ENCODE results near the gene MAPK6. TPM values are rescaled to one million over a fixed set of nuclear protein-coding genes. Genes with fewer than 3 reads are reported as not detected.
A peak's percentile ranks its signal among the peaks of the same experiment; 100 is the strongest.

Gene MAPK6
- total and polyA plus RNA-seq, 7 experiments from 2014 or later, result 5.1 to 44.1 (median 23.1) TPM

DNA sequence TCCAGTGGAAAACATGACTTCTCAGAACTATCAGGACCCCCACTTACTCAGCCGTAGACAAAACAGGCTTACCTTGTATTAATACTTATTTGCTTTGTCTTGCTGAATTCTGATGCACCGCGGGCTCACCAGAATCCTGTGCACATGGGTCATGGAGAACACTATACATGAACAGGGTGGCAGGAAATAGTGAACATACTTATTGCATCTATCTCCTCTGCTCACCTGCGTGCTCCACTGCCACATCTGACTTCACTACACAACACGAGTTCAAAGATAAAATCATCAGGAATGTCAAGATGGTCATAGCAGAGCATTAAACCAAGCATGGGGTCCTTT lies 10.7 kb upstream of the MAPK6 start:
- peak overlapping the region; percentile 51 for H3K27ac ChIP-seq (ENCODE audit: low read depth, low read length)
- H3K4me3 Mint-ChIP-seq, result peak overlapping the region in 9 of 10 donors; percentile 22 to 73 (median 59)
- ATAC-seq, result peak; percentile 34
- no peaks in the 10 kb centered on the region for H3K27me3 Mint-ChIP-seq
- ChIA-PET POLR2A (interaction anchor here (1.7 kb wide), 1 partner anchor 12 kb away, joined by 6 read pairs; no protein-coding TSS in a partner anchor), CTCF (interaction anchor here (0.7 to 1.7 kb wide), 2 partner anchors 16 to 219 kb away, joined by 3 to 4 read pairs; no protein-coding TSS in a partner anchor)
- no peak overlapping the region for H3K4me3 ChIP-seq (ENCODE audit: low read length)
- peak overlapping the region; percentile 41 to 86 (median 82) for H3K27ac Mint-ChIP-seq
- H3K9me3 ChIP-seq (ENCODE audit: control insufficient read depth in 2 of 3, low read length in 3 of 3), result no peaks in the 10 kb centered on the region
- intact Hi-C loops (cut with micrococcal nuclease), result loop anchor here in 1 of 2 donors (1.0 to 5.0 kb wide), 2 partner anchors 26 to 36 kb away; partner anchors contain the start of gene LEO1
- H3K27me3 ChIP-seq (ENCODE audit: control insufficient read depth in 2 of 2, insufficient read depth in 2 of 2, low read length in 2 of 2), result no peaks in the 10 kb centered on the region
- DNase-seq, result peak in 4 of 9 donors; percentile 13 to 30 (median 20)
- no peaks in the 10 kb centered on the region for H3K9me3 Mint-ChIP-seq
- H3K36me3 ChIP-seq (ENCODE audit: control insufficient read depth in 2 of 3, insufficient read depth in 3 of 3, low read length in 3 of 3), result no peaks in the 10 kb centered on the region
- H3K4me1 Mint-ChIP-seq, result peaks cover 7 to 68% (median 16%) of the 10 kb centered on the region in 7 donors
- H3K4me1 ChIP-seq (ENCODE audit: control insufficient read depth in 2 of 2, insufficient read depth in 2 of 2, low read length in 2 of 2), result peaks cover 0 to 9% of the 10 kb centered on the region in 2 donors
- no peaks in the 10 kb centered on the region for H3K36me3 Mint-ChIP-seq

DNA sequence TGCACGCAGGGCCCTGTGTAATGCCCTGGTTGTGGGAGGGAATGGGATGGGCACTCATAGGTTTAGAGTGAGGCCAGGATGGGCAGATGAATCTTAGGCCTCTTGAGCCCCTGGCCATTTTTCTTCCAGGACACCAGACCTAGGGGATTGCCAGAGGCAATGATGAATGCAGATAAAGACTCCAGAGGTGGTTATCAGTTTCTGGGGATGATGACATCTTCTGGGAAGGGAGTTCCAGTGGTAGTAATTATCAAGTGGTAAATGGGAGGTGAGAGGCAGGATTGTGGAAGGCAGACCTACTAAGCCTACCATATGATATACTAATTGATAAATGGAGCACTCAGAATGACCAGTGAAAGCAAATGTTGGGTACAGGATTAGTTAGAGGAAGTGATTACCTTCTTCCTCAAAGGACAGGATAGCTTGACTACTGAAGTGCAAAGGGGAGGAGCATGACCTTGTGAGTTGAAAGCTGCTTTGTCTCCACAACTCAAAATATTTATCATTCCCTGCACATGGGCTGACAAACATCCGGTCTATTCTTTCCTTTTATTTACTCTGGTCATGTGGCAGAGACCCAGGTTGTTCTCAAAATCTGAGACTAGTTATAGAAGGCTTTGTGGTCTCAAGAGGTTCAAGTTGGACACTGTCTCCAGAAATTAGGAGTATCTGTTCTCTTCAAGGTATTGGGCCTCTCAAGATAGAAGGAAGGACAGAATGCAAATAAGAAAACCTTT lies 10.2 kb upstream of the MAPK6 start:
- ChIA-PET POLR2A (no interaction called here), CTCF (interaction anchor here (1.7 kb wide), 1 partner anchor 219 kb away, joined by 4 read pairs; no protein-coding TSS in a partner anchor)
- intact Hi-C loops (cut with micrococcal nuclease), result loop anchor here in 1 of 2 donors (1.0 to 5.0 kb wide), 2 partner anchors 27 to 37 kb away; partner anchors contain the start of gene LEO1
- peaks cover 0 to 9% of the 10 kb centered on the region in 2 donors for H3K4me1 ChIP-seq (ENCODE audit: control insufficient read depth in 2 of 2, insufficient read depth in 2 of 2, low read length in 2 of 2)
- H3K9me3 ChIP-seq (ENCODE audit: control insufficient read depth in 2 of 3, low read length in 3 of 3), result no peaks in the 10 kb centered on the region
- H3K27ac Mint-ChIP-seq, result peak overlapping the region in 8 of 9 donors; percentile 41 to 85 (median 80)
- H3K4me1 Mint-ChIP-seq, result peaks cover 7 to 69% (median 20%) of the 10 kb centered on the region in 7 donors
- H3K36me3 Mint-ChIP-seq, result no peaks in the 10 kb centered on the region
- peak overlapping the region; percentile 51 for H3K27ac ChIP-seq (ENCODE audit: low read depth, low read length)
- ATAC-seq (no peak), DNase-seq (no peak)
- H3K4me3 ChIP-seq (ENCODE audit: low read length), result no peak overlapping the region
- no peaks in the 10 kb centered on the region for H3K36me3 ChIP-seq (ENCODE audit: control insufficient read depth in 2 of 3, insufficient read depth in 3 of 3, low read length in 3 of 3)
- no peaks in the 10 kb centered on the region for H3K9me3 Mint-ChIP-seq
- H3K27me3 ChIP-seq (ENCODE audit: control insufficient read depth in 2 of 2, insufficient read depth in 2 of 2, low read length in 2 of 2), result no peaks in the 10 kb centered on the region
- no peaks in the 10 kb centered on the region for H3K27me3 Mint-ChIP-seq
- peak overlapping the region in 8 of 10 donors; percentile 22 to 73 (median 59) for H3K4me3 Mint-ChIP-seq

DNA sequence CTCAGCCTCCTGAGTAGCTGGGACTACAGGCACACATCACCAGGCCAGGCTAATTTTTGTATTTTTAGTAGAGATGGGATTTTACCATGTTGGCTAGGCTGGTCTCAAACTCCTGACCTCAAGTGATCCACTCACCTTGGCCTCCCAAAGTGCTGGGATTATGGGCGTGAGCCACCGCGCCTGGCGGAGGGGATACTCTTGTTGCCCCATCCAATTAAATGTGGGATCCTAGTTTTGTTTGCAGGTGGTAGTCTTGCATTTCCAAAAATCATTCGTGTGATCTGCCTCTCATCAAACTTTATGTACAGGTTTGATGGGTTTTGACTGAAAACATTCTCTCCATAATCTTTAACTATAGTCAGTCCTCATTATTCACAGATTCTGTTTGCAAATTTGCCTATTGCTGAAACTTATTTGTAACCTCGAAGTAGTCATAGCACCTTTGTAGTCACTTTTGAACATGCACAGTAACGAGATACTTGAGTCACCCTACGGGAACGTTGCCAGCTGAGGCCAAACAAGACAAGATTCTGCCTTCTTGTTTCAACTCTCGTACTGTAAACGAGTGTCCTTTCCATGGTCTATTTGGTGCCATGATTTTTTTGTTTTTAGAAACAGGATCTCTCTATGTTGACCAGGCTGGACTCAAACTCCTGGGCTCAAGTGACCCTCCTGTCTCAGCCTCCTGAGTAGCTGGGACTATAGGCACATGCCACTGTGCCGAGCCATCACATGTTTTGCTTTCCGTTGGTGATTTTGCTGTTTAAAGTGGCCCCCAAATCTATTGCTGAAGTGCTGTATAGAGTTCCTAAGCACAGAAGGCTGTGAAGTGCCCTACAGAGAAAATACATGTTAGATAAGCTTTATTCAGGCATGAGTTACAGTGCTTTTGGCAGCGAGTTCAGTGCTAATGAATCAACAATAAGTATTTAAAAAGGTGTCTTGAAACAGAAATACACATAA lies 8.1 kb upstream of the MAPK6 start:
- intact Hi-C loops (cut with micrococcal nuclease), result no loop called here
- H3K27ac Mint-ChIP-seq, result no peak overlapping the region
- CTCF ChIA-PET, result no interaction called here

DNA sequence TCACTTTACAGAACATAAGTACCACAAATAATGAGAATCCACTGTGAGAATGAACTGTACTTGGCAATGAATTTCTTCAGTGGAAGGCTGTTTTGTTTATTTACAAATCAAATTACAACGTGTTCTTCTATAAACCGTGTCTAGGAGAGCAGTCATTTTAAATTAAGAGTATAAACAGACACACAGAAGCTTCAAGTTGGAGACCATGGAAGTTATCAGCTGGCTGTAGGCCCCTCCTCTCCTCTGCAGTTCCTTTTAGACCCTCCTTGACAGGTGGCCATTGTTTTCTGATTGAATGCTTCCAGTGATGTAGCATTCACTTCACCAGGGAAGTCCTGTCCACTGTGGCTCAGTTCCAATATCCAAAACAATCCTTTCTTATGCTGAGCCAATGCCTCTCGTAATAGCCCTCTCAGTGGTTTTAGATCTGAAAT lies 7.3 kb upstream of the MAPK6 start:
- H3K36me3 ChIP-seq (ENCODE audit: control insufficient read depth in 2 of 3, insufficient read depth in 3 of 3, low read length in 3 of 3), result no peaks in the 10 kb centered on the region
- H3K9me3 Mint-ChIP-seq, result no peaks in the 10 kb centered on the region
- ATAC-seq, result no peak
- ChIA-PET CTCF (interaction anchor here (1.2 kb wide), 1 partner anchor 57 kb away, joined by 4 read pairs; no protein-coding TSS in a partner anchor), POLR2A (no interaction called here)
- DNase-seq, result no peak
- no peaks in the 10 kb centered on the region for H3K27me3 ChIP-seq (ENCODE audit: control insufficient read depth in 2 of 2, insufficient read depth in 2 of 2, low read length in 2 of 2)
- no peak overlapping the region for H3K27ac ChIP-seq (ENCODE audit: low read depth, low read length)
- H3K4me3 Mint-ChIP-seq, result no peak overlapping the region
- no peak overlapping the region for H3K27ac Mint-ChIP-seq
- H3K4me3 ChIP-seq (ENCODE audit: low read length), result no peak overlapping the region
- no peaks in the 10 kb centered on the region for H3K9me3 ChIP-seq (ENCODE audit: control insufficient read depth in 2 of 3, low read length in 3 of 3)
- no peaks in the 10 kb centered on the region for H3K36me3 Mint-ChIP-seq
- intact Hi-C loops (cut with micrococcal nuclease), result no loop called here
- H3K27me3 Mint-ChIP-seq, result no peaks in the 10 kb centered on the region
- H3K4me1 ChIP-seq (ENCODE audit: control insufficient read depth in 2 of 2, insufficient read depth in 2 of 2, low read length in 2 of 2), result peaks cover 0 to 9% of the 10 kb centered on the region in 2 donors
- H3K4me1 Mint-ChIP-seq, result peaks cover 9 to 53% (median 23%) of the 10 kb centered on the region in 7 donors

More for the DNA sequence above, 8.1 kb upstream of the MAPK6 start:
- Histone ChIP-seq H3K36me3 (ENCODE audit: control insufficient read depth in 2 of 3, insufficient read depth in 3 of 3, low read length in 3 of 3) (no peaks in the 10 kb centered on the region), H3K27ac (ENCODE audit: low read depth, low read length) (no peak overlapping the region), H3K27me3 (ENCODE audit: control insufficient read depth in 2 of 2, insufficient read depth in 2 of 2, low read length in 2 of 2) (no peaks in the 10 kb centered on the region), H3K9me3 (ENCODE audit: control insufficient read depth in 2 of 3, low read length in 3 of 3) (no peaks in the 10 kb centered on the region), H3K4me1 (ENCODE audit: control insufficient read depth in 2 of 2, insufficient read depth in 2 of 2, low read length in 2 of 2) (peaks cover 0 to 9% of the 10 kb centered on the region in 2 donors), H3K4me3 (ENCODE audit: low read length) (no peak overlapping the region)
- no peaks in the 10 kb centered on the region for H3K36me3 Mint-ChIP-seq
- no peak for ATAC-seq
- no peak for DNase-seq
- POLR2A ChIA-PET, result no interaction called here
- H3K4me1 Mint-ChIP-seq, result peaks cover 9 to 61% (median 23%) of the 10 kb centered on the region in 7 donors
- H3K4me3 Mint-ChIP-seq, result no peak overlapping the region
- H3K9me3 Mint-ChIP-seq, result no peaks in the 10 kb centered on the region
- no peaks in the 10 kb centered on the region for H3K27me3 Mint-ChIP-seq

DNA sequence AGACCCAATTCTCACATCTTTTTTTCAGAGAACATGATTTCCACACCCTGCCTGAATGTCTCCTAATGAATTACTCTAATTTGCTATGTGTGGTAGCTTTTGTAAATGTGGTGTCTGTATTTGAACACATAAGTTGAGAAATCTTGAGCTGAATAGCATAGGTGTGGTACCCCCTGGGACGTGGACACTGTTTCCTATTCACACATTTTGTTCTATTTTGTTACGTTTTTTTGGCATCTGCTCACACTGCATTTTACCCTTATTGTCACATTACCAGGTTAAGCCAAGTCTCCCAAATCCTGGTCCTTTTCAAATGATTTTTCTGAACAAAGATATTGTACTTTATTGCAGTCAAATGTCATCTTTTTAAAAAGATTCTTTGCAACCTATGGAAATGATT lies 6.8 kb upstream of the MAPK6 start:
- no peak for DNase-seq
- ChIA-PET CTCF (interaction anchor here (1.2 kb wide), 1 partner anchor 57 kb away, joined by 4 read pairs; no protein-coding TSS in a partner anchor), POLR2A (no interaction called here)
- no peak overlapping the region for H3K4me3 ChIP-seq (ENCODE audit: low read length)
- no peaks in the 10 kb centered on the region for H3K9me3 ChIP-seq (ENCODE audit: control insufficient read depth in 2 of 3, low read length in 3 of 3)
- intact Hi-C loops (cut with micrococcal nuclease), result no loop called here
- Mint-ChIP-seq H3K36me3 (no peaks in the 10 kb centered on the region), H3K27ac (no peak overlapping the region), H3K4me3 (no peak overlapping the region), H3K9me3 (no peaks in the 10 kb centered on the region), H3K4me1 (peaks cover 9 to 51% (median 23%) of the 10 kb centered on the region in 7 donors), H3K27me3 (peaks cover 0 to 5% (median 0%) of the 10 kb centered on the region in 5 donors)
- H3K27me3 ChIP-seq (ENCODE audit: control insufficient read depth in 2 of 2, insufficient read depth in 2 of 2, low read length in 2 of 2), result no peaks in the 10 kb centered on the region
- no peaks in the 10 kb centered on the region for H3K36me3 ChIP-seq (ENCODE audit: control insufficient read depth in 2 of 3, insufficient read depth in 3 of 3, low read length in 3 of 3)
- ATAC-seq, result no peak
- no peak overlapping the region for H3K27ac ChIP-seq (ENCODE audit: low read depth, low read length)
- H3K4me1 ChIP-seq (ENCODE audit: control insufficient read depth in 2 of 2, insufficient read depth in 2 of 2, low read length in 2 of 2), result peaks cover 0 to 9% of the 10 kb centered on the region in 2 donors

DNA sequence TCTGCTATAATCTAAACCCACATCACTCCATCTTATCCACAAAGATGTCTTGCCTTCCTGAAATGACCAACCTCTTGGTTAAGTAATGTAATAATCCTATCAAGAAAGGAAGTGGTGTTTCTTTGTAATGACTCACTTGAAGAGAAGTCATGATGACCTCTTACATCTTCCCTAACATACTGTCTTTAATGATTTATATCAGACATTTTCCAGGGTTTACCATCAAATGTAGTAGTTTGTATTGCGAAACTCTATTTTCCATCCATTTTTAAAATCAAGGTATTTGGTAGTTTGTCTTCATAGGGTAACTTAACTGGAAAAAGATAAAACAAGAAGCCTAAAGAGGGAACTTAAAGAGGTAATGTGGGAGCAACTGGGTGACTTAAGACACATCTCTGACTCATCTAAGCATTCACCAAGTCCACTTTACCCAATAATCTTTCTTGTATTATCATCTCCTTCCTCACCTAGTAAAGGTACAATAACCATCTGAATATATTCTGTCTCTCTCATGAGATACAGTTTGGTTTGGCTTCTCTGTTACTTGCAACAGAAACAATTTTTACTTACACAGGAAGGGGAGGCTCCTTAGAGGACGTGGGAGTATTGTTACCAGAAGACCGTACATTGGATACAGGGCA lies 5.7 kb upstream of the MAPK6 start:
- H3K27me3 Mint-ChIP-seq, result peaks cover 0 to 11% (median 0%) of the 10 kb centered on the region in 5 donors
- DNase-seq (no peak), ATAC-seq (peak; percentile 80)
- H3K27ac Mint-ChIP-seq, result peak overlapping the region in 2 of 9 donors; percentile 13 to 45
- POLR2A ChIA-PET, result no interaction called here
- Histone ChIP-seq H3K4me1 (ENCODE audit: control insufficient read depth in 2 of 2, insufficient read depth in 2 of 2, low read length in 2 of 2) (peaks cover 0 to 9% of the 10 kb centered on the region in 2 donors), H3K4me3 (ENCODE audit: low read length) (no peak overlapping the region), H3K9me3 (ENCODE audit: control insufficient read depth in 2 of 3, low read length in 3 of 3) (no peaks in the 10 kb centered on the region), H3K27ac (ENCODE audit: low read depth, low read length) (no peak overlapping the region), H3K36me3 (ENCODE audit: control insufficient read depth in 2 of 3, insufficient read depth in 3 of 3, low read length in 3 of 3) (no peaks in the 10 kb centered on the region), H3K27me3 (ENCODE audit: control insufficient read depth in 2 of 2, insufficient read depth in 2 of 2, low read length in 2 of 2) (no peaks in the 10 kb centered on the region)
- peak overlapping the region in 1 of 10 donors; percentile 40 for H3K4me3 Mint-ChIP-seq
- H3K36me3 Mint-ChIP-seq, result no peaks in the 10 kb centered on the region
- H3K4me1 Mint-ChIP-seq, result peaks cover 10 to 48% (median 18%) of the 10 kb centered on the region in 7 donors
- CTCF ChIA-PET, result no interaction called here
- H3K9me3 Mint-ChIP-seq, result no peaks in the 10 kb centered on the region
- intact Hi-C loops (cut with micrococcal nuclease), result no loop called here

Measured in naive thymus-derived CD4-positive, alpha-beta T cell (primary cell).